ENCODE data around the gene ECM1.

The ECM1 gene

GRCh38 chr1:150537732-150538684 lies 30.1 kb downstream of the ECM1 start:
- no peak for TF ChIP-seq CTCF (IDR thresholded peaks at IDR 0.05; ENCODE audit: insufficient read depth, low read depth, low read length, missing control alignments)

DNA sequence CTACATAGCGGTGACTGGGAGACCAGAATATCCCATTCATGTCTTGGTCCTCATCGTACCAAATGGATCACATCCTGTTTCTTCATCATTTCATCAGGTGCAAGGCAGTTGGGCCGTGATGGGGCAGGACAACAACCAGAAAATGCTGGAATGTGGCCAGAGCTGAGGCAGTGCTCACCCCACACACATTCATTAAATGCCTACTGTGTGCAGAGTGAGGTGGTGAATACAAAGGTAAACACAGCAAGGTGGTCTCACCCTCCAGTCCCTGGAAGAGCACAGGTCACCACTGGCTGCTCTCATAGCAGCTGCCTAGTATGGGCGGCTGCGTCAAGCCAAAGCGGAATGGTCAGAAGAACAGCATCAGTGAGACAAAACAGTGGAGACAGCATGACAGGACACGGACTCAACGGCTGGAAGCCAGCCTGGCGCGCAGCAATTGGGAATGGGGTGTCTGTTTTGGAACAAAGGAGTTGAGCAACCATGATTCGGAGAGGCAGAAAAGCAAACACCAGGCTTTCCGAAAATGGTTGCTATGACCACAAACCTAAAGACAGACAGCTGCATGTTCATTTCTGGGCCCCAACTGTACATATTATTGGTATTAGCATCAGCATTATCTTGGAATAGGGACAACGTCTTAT lies 35.7 kb downstream of the ECM1 start:
- TF ChIP-seq CTCF (IDR thresholded peaks at IDR 0.05; ENCODE audit: insufficient read depth, low read depth, low read length, missing control alignments), result no peak
- DNase-seq (ENCODE audit: low read depth), result no peak
- H3K4me3 ChIP-seq (ENCODE audit: low read depth, low read length), result no peak overlapping the region

More at GRCh38 chr1:150537732-150538684, 30.1 kb downstream of the ECM1 start:
- DNase-seq (ENCODE audit: low read depth), result no peak
- H3K4me3 ChIP-seq (ENCODE audit: low read depth, low read length), result no peak overlapping the region

DNA sequence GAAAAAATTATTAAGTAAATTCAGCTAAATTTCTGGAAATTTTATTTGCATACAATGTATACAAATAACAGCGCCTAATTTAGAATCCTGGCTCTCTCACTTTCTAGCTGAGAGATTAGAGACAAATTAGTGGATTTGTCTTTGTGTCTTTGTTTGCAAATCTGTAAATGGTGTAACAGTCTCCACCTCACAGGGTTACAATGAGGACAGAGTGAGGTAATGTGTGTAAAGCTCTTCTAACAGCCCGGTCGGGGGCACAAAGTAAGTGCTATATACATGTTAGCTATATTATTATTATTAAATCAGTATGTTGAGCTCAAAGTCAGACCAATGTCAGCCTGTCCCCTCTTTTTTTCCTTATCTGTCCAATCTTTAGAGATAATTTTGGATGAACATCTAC lies 36.3 kb downstream of the ECM1 start:
- no peak overlapping the region for H3K4me3 ChIP-seq (ENCODE audit: low read depth, low read length)
- DNase-seq (ENCODE audit: low read depth), result no peak
- TF ChIP-seq CTCF (IDR thresholded peaks at IDR 0.05; ENCODE audit: insufficient read depth, low read depth, low read length, missing control alignments), result no peak

DNA sequence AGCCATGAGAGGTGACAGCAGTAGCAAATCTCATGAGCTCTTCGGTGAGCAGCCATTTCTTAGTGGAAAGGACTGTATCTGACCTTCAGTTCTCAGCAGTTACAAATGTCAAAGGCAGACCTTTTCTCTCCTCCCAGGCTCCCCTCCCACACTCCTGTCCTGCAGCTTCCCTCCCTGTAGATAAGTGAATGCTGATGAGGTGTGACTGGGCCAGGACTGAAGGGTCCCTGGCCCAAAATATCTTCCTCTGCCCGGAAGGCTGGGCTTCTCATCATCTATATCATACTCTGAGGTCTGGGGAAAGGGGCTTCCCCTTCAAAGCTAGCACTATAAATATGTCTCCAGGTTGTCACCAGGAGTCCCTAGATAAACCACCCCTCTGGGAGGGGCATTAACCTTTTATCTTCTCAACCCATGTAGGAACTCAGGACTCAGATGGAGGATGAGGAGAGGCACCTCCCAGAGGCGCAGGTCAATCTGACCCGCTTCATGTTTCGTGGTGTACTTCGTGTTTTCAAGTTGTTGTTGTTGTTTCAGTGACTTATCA lies 37.6 kb downstream of the ECM1 start:
- DNase-seq (ENCODE audit: low read depth), result no peak
- TF ChIP-seq CTCF (IDR thresholded peaks at IDR 0.05; ENCODE audit: insufficient read depth, low read depth, low read length, missing control alignments), result no peak
- no peak overlapping the region for H3K4me3 ChIP-seq (ENCODE audit: low read depth, low read length)

- no peak for DNase-seq (ENCODE audit: low read depth)
- TF ChIP-seq CTCF (IDR thresholded peaks at IDR 0.05; ENCODE audit: insufficient read depth, low read depth, low read length, missing control alignments), result no peak
- no peak overlapping the region for H3K4me3 ChIP-seq (ENCODE audit: low read depth, low read length)
These were observed 38.5 kb downstream of the ECM1 start for GRCh38 chr1:150546294-150546937.

- TF ChIP-seq CTCF (IDR thresholded peaks at IDR 0.05; ENCODE audit: insufficient read depth, low read depth, low read length, missing control alignments), result no peak
- peak overlapping the region; percentile 52 for H3K4me3 ChIP-seq (ENCODE audit: low read depth, low read length)
- no peak for DNase-seq (ENCODE audit: low read depth)
These were observed 40.4 kb downstream of the ECM1 start for GRCh38 chr1:150548324-150548631.

Measured in GM12865 (cell line).